Thoracic aorta (tissue), 2 donors: ENCODE data around the gene HLF. TPM values are rescaled to one million over a fixed set of nuclear protein-coding genes. Genes with fewer than 3 reads are reported as not detected.

Source experiments
- ATAC-seq: fragments of 150-250 bp; one replicate; pipeline ENCODE4 v1.8.0; 2017; ENCODE audit warnings: low read depth; ENCODE audit not compliant: insufficient number of reproducible peaks, low FRiP score
- DNase-seq: peaks from one replicate; pipeline ENCODE4 v3.0.0-alpha.2; 2020; ENCODE audit warnings: low spot score
- H3K27ac ChIP-seq, 2 donors: fragments of 200-600 bp; sonication (generic); 1 replicate in 1 of 2; 2 replicates in 1 of 2; pipeline ENCODE4 v1.5.1; 2016; ENCODE audit warnings: mild to moderate bottlenecking in 2 of 2, moderate library complexity in 2 of 2
- H3K27me3 ChIP-seq: fragments of 200-600 bp; sonication (generic); replicated peaks from 2 replicates; pipeline ENCODE4 v1.6.0; 2016; ENCODE audit warnings: mild to moderate bottlenecking; ENCODE audit not compliant: insufficient read depth
- H3K36me3 ChIP-seq: fragments of 200-600 bp; sonication (generic); one replicate; pipeline ENCODE4 v1.5.1; 2016
- H3K4me1 ChIP-seq, 2 donors: fragments of 200-600 bp; sonication (generic); 1 replicate in 1 of 2; 2 replicates in 1 of 2; pipeline versions ENCODE4 v1.5.1 to v1.6.0; 2016; ENCODE audit warnings: low read depth in 2 of 2, mild to moderate bottlenecking in 1 of 2; ENCODE audit not compliant: control insufficient read depth in 1 of 2
- H3K4me3 ChIP-seq: fragments of 200-600 bp; sonication (generic); 2 replicates; pipeline ENCODE4 v1.5.1; 2016; ENCODE audit warnings: mild to moderate bottlenecking
- H3K9me3 ChIP-seq: fragments of 200-600 bp; sonication (generic); 2 replicates; pipeline ENCODE4 v1.5.1; 2016
- CTCF ChIP-seq: fragments of 200-600 bp; sonication (generic); IDR thresholded peaks from one replicate; pipeline ENCODE4 v1.5.1; 2019; ENCODE audit warnings: antibody characterized with exemption
- total RNA-seq, 2 donors: library from RNA; depleted of rRNA; stranded (reverse); fragments of >200 nt; gene quantifications; one replicate each; pipeline versions ENCODE4 v1.1.0 to v1.2.3, GENCODE V29; 2016

Gene HLF
- total RNA-seq, 2 donors from 2014 or later: 10.2 to 12.5 TPM

DNA sequence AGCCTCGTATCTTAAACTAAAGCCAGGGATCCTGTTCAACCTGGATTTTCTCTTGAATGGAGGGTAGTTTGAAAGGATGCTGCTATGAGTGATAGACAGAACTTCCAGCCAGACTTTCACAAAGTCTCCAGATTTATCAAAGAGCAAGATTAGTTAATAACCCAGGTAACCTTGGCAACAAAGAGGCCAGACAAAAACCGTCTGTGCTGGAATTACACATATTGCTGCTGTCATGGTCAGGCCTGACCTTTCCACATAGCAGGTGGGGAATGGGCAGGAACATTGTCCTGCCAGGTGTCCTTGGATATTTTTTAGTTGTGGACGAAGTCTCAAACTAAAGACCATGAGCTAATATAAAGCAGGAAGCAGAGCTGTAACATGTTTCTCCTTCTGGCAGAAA, 52.5 kb downstream of the HLF start:
- no peak overlapping the region for H3K4me3 ChIP-seq
- peaks cover 0 to 15% of the 10 kb centered on the region in 2 donors for H3K4me1 ChIP-seq
- H3K9me3 ChIP-seq: no peaks in the 10 kb centered on the region
- ATAC-seq (no peak), DNase-seq (no peak)
- peaks cover 15% of the 10 kb centered on the region for H3K36me3 ChIP-seq
- no peaks in the 10 kb centered on the region for H3K27me3 ChIP-seq
- H3K27ac ChIP-seq: no peak overlapping the region
- no peak for TF ChIP-seq CTCF

DNA sequence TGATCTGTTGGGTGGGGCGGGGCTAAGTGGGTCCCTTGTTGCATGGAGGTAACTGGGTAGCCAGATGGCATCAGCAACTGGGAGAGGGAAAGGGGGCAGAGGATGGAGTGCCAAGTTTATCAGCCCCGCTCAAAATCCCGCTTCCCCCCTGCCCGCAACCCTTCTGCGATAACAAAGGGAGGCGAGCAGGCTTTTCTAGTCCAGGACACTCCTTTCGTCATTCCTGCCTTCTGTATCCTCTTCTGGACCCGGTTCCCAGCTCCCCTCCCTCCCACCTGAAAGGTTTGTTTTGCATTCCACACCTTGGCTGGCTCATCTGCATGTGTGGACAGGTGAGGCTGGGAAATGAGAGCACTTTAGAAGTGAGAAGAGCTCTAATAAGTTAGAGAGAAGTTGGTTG, 53.3 kb downstream of the HLF start:
- Histone ChIP-seq H3K36me3 (peaks cover 15% of the 10 kb centered on the region), H3K27ac (no peak overlapping the region), H3K4me3 (no peak overlapping the region), H3K27me3 (no peaks in the 10 kb centered on the region), H3K9me3 (no peaks in the 10 kb centered on the region), H3K4me1 (peaks cover 0 to 15% of the 10 kb centered on the region in 2 donors)
- no peak for DNase-seq
- no peak for TF ChIP-seq CTCF
- no peak for ATAC-seq

GRCh38 chr17:55318715-55319487, 54.1 kb downstream of the HLF start:
- H3K27ac ChIP-seq: no peak overlapping the region
- peaks cover 0 to 15% of the 10 kb centered on the region in 2 donors for H3K4me1 ChIP-seq
- H3K27me3 ChIP-seq: no peaks in the 10 kb centered on the region
- DNase-seq (no peak), ATAC-seq (no peak)
- TF ChIP-seq CTCF: no peak
- H3K9me3 ChIP-seq: no peaks in the 10 kb centered on the region
- H3K36me3 ChIP-seq: peaks cover 15% of the 10 kb centered on the region
- H3K4me3 ChIP-seq: no peak overlapping the region

DNA sequence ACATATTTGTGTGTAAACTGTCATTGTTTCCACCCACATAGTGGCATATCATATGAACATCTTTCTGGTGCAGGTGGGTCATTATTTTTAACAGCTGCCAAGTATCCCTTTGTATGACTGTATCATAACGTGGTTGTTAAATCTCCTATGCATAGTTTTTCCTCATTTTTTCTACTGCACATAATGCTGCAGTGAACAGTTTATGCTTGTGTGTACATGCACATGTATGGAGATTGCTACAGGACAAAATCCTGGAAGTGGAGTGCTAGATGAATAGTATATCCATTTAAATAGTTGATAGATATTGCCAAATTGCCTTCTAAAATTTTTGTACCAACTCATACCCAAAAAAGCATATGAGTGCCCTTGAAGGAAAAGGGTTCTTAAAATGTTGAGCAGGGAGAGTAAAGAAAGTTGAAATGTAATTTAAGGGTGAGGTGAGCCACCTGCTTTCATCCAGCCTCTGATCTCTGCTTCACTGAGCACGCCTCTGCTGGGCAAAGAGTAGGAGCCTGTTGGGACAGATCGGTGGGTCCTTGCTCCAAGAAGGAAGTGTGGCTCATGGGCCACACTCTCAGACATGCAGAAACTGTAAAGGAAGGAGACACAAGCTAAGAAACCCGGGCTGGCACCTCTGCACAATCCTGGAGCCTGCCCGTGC, 55.3 kb downstream of the HLF start:
- peak overlapping the region; percentile 58 to 61 for H3K27ac ChIP-seq
- no peak for TF ChIP-seq CTCF
- no peak for DNase-seq
- ATAC-seq: no peak
- H3K4me1 ChIP-seq: peaks cover 0 to 15% of the 10 kb centered on the region in 2 donors
- no peaks in the 10 kb centered on the region for H3K9me3 ChIP-seq
- H3K27me3 ChIP-seq: no peaks in the 10 kb centered on the region
- peaks cover 15% of the 10 kb centered on the region for H3K36me3 ChIP-seq
- peak overlapping the region; percentile 43 for H3K4me3 ChIP-seq

- H3K4me1 ChIP-seq: peaks cover 0 to 15% of the 10 kb centered on the region in 2 donors
- peaks cover 11% of the 10 kb centered on the region for H3K36me3 ChIP-seq
- peak overlapping the region; percentile 43 for H3K4me3 ChIP-seq
- ATAC-seq (peak; percentile 73), DNase-seq (peak; percentile 43)
- peak overlapping the region; percentile 58 to 61 for H3K27ac ChIP-seq
- H3K9me3 ChIP-seq: no peaks in the 10 kb centered on the region
- TF ChIP-seq CTCF: no peak
- no peaks in the 10 kb centered on the region for H3K27me3 ChIP-seq
Observed at GRCh38 chr17:55320594-55321426, 56.0 kb downstream of the HLF start.
